ENCODE measurements around the gene NF1. TPM values are rescaled to one million over a fixed set of nuclear protein-coding genes. Genes with fewer than 3 reads are reported as not detected.
A peak's percentile ranks its signal among the peaks of the same experiment; 100 is the strongest.
"Not testable (repeated sequence)": the region's sequence is repeated elsewhere in the genome, so short reads cannot be mapped to it uniquely, and the experiment has no call there.

NF1 gene
- total RNA-seq, 4 donors from 2014 or later, result 41.7 to 69.9 (median 54.4) TPM

DNA sequence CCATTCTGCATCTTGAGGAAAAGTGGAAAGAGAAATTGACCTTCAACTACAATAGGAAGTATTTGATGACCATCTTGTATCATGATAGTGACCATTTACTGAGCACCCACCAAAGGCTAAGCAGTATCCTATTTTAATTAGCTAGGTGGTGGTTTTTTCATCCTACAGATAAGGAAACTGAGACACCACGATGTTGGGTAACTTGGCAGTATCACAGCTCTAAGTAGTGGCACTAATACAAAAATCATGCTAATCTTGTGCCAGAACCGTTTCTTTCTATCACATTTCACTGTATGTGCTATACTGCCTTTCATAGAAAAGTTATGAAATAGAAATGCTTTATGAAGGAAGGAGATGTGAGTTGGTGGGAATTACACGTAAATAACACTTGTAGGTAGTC, 216.7 kb downstream of the NF1 start:
- 76 to 95% methylated on average over 3 of the region's 3 CpGs for WGBS, 2 donors (ENCODE audit: low coverage in 1 of 2)
- H3K27ac ChIP-seq, result no peak overlapping the region
- H3K4me3 ChIP-seq, result no peak overlapping the region

GRCh38 chr17:31312223-31312622, 217.4 kb downstream of the NF1 start:
- not testable (repeated sequence) for H3K9me3 ChIP-seq, ATAC-seq, H3K27ac ChIP-seq, H3K36me3 ChIP-seq, H3K27me3 ChIP-seq, H3K4me3 ChIP-seq, H3K4me1 ChIP-seq
- WGBS, 2 donors (ENCODE audit: low coverage in 1 of 2), result 71 to 75% methylated on average over 4 of the region's 7 CpGs

More for the DNA sequence above, 216.7 kb downstream of the NF1 start:
- no peaks in the 10 kb centered on the region for H3K36me3 ChIP-seq
- H3K4me1 ChIP-seq, result no peaks in the 10 kb centered on the region
- H3K27me3 ChIP-seq, result no peaks in the 10 kb centered on the region
- H3K9me3 ChIP-seq, result no peaks in the 10 kb centered on the region
- ATAC-seq, result no peak
- TF ChIP-seq EP300 (IDR thresholded peaks at IDR 0.05) (no peak), CTCF (IDR thresholded peaks at IDR 0.05) (no peak), POLR2A (IDR thresholded peaks at IDR 0.05) (no peak), POLR2AphosphoS5 (IDR thresholded peaks at IDR 0.05) (no peak)

GRCh38 chr17:31313982-31314781, 219.4 kb downstream of the NF1 start, which contains the start of gene EVI2B:
Gene EVI2B (minus strand): TSS chr17:31314054. CDS start chr17:31305609, 8,445 bp downstream.
- H3K36me3 ChIP-seq, result no peaks in the 10 kb centered on the region
- no peaks in the 10 kb centered on the region for H3K9me3 ChIP-seq
- TF ChIP-seq EP300 (IDR thresholded peaks at IDR 0.05), result no peak
- no peak for TF ChIP-seq POLR2A (IDR thresholded peaks at IDR 0.05)
- TF ChIP-seq CTCF (IDR thresholded peaks at IDR 0.05), result no peak
- no peak for TF ChIP-seq POLR2AphosphoS5 (IDR thresholded peaks at IDR 0.05)
- peak within 1 kb of the TSS; percentile 3 to 31 for H3K4me3 ChIP-seq
- H3K4me1 ChIP-seq, result no peaks in the 10 kb centered on the region
- peak within 1 kb of the TSS in 3 of 4 donors; percentile 15 to 30 (median 27) for H3K27ac ChIP-seq
- no peaks in the 10 kb centered on the region for H3K27me3 ChIP-seq
- no peak for ATAC-seq
- 58 to 72% methylated on average over 1 to 3 of the region's 3 CpGs for WGBS, 2 donors (ENCODE audit: low coverage in 1 of 2)

GRCh38 chr17:31314782-31315100, 220.0 kb downstream of the NF1 start:
- Histone ChIP-seq H3K36me3 (no peaks in the 10 kb centered on the region), H3K9me3 (no peaks in the 10 kb centered on the region), H3K27ac (no peak overlapping the region), H3K4me3 (no peak overlapping the region), H3K4me1 (no peaks in the 10 kb centered on the region), H3K27me3 (no peaks in the 10 kb centered on the region)
- no peak for TF ChIP-seq EP300 (IDR thresholded peaks at IDR 0.05)
- no peak for TF ChIP-seq POLR2AphosphoS5 (IDR thresholded peaks at IDR 0.05)
- no peak for TF ChIP-seq POLR2A (IDR thresholded peaks at IDR 0.05)
- no peak for TF ChIP-seq CTCF (IDR thresholded peaks at IDR 0.05)
- no peak for ATAC-seq
- WGBS, 2 donors (ENCODE audit: low coverage in 1 of 2), result 78 to 97% methylated on average over 3 of the region's 3 CpGs

GRCh38 chr17:31318298-31318801, 223.6 kb downstream of the NF1 start:
- Histone ChIP-seq H3K4me3 (peak overlapping the region; percentile 18 to 23), H3K36me3 (no peaks in the 10 kb centered on the region), H3K9me3 (no peaks in the 10 kb centered on the region), H3K27ac (peak overlapping the region in 3 of 4 donors; percentile 46 to 59 (median 49)), H3K4me1 (no peaks in the 10 kb centered on the region), H3K27me3 (no peaks in the 10 kb centered on the region)
- TF ChIP-seq EP300 (IDR thresholded peaks at IDR 0.05), result no peak
- no peak for TF ChIP-seq CTCF (IDR thresholded peaks at IDR 0.05)
- TF ChIP-seq POLR2AphosphoS5 (IDR thresholded peaks at IDR 0.05), result no peak
- no peak for TF ChIP-seq POLR2A (IDR thresholded peaks at IDR 0.05)
- WGBS, 2 donors (ENCODE audit: low coverage in 1 of 2), result 60 to 62% methylated on average over 8 of the region's 8 CpGs
- ATAC-seq, result peak; percentile 84

Data from gastroesophageal sphincter (tissue), 4 donors.